DMS 273 treated with DMSO at 0.1 percent for 48 hours (cell line): ENCODE measurements around the gene GUCY1A1.
A peak's percentile ranks its signal among the peaks of the same experiment; 100 is the strongest.

Experiments
- DNase-seq: peaks from one replicate; lab custom pipeline; 2025; lab: John Stamatoyannopoulos, UW

Gene GUCY1A1

GRCh38 chr4:155741546-155741945, 74.9 kb downstream of the GUCY1A1 start:
- no peak for DNase-seq

GRCh38 chr4:155742310-155743015, 75.8 kb downstream of the GUCY1A1 start:
- DNase-seq: no peak

- DNase-seq: no peak
Measured at GRCh38 chr4:155745984-155746383, 79.3 kb downstream of the GUCY1A1 start.

- DNase-seq: no peak
Measured at GRCh38 chr4:155748039-155748438, 81.4 kb downstream of the GUCY1A1 start.

DNA sequence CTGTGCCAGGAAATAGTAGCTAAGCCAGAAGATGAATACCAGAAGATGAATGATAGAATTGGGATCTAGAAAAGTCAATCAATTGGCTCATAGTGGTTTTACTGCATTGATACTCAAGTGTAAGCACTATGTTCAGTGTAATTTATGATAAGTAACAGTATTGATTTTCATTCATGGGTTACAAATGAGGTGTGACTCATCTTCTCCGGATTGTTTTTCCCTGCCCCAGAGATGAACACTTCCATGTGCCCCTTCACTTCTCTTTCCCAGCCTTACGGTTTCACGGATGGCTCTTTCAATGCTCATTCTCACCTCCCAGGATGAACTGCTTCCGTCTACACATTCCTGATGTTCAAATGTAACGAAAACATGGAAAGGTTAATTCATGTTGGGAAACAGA, 82.4 kb downstream of the GUCY1A1 start:
- DNase-seq: no peak

DNA sequence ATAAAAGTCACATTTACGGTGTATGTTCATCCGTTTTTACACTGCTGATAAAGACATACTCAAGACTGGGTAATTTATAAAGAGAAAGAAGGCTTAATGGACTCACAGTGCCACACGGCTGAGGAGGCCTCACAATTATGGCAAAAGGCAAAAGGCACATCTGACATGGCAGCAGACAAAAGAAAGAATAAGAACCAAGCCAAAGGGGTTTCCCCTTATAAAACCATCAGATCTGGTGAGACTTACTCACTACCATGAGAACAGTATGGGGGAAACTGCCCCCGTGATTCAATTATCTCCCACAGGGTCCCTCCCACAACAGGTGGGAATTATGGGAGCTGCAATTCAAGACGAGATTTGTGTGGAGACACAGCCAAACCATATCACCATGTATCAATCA, 84.9 kb downstream of the GUCY1A1 start:
- no peak for DNase-seq

- DNase-seq: no peak
Measured at GRCh38 chr4:155757745-155758265, 91.2 kb downstream of the GUCY1A1 start.

- peak; percentile 64 for DNase-seq
Measured at GRCh38 chr4:155758481-155759371, 92.1 kb downstream of the GUCY1A1 start, which contains the start of gene GUCY1B1. TSS of gene GUCY1B1 (plus strand) at chr4:155759021. CDS start at chr4:155759141, 120 bp downstream.

GRCh38 chr4:155759372-155760252, 93.0 kb downstream of the GUCY1A1 start:
- DNase-seq: no peak

DNA sequence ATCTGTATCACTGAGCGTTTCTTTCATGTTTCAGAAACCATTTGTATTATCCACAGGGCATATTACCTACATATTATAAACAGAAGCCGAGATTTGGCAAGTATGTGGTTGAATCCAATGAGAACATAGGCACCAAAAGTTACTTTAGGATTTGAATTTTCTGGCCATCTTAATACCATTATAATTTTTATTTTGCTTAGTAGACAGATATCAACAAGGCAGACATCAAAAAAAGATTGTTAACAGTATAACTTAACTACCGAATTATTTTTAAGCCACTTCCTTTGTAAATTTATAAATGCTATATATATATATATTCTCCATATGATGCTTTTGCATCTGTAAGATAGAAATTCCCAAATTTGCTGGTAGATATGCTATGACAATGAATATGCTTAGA, 94.4 kb downstream of the GUCY1A1 start:
- no peak for DNase-seq

DNA sequence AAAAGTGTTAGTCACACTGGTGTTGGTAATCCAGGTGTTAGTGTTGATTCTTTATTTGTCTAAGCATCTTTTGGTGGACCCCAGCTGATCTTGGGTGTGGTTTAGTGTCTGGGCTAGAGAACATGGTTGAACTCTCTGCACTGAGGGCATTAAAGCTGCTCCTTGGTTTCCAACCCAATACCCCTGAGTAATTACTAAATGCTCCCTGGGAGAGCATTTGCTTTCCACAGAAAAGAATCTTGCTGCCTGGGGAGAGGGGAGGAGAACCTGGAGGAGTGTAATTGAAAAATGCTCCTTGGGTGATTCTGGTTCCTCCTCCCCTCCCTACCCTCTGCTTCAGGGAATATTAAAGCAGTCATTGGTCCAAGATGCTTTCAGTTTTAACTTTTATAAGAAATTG, 95.3 kb downstream of the GUCY1A1 start:
- DNase-seq: no peak

DNA sequence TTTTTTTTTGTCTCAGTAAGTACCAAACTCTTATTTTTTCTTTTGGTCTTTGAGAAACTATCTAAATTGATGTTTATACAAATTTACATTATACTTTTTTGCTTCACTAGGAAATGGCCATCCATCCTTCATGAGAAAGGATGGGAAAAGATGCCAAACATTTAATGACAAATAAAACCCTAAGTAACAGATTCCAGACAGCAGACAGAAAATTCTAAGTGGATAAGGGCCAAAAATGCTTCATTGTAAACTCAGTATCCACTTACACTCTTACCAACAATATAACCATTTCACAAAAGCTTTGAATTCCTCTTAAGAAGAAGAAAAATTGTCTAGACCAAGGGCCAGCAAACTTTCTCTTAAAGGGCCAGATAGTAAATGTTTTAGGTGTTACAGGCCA, 95.7 kb downstream of the GUCY1A1 start:
- no peak for DNase-seq

DNA sequence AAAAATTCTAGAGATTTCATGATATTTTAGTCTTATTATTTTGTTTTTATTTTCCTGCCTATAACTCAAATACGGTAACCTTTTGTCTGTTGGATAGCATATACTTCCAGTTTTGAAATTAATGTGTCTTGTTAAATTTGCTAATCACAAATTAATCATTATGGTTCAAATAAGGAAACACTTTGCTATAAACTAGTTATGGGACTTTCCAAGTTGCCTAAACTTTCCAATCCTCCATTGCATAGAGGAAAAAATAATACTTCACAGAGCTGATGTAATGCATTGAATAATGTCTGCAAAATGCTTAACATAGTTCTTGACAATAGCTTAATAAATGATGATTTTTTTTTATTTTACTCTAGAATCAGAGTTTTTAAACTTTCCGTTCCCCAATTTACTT, 96.9 kb downstream of the GUCY1A1 start:
- no peak for DNase-seq

GRCh38 chr4:155765149-155765548, 98.5 kb downstream of the GUCY1A1 start:
- DNase-seq: no peak

DNA sequence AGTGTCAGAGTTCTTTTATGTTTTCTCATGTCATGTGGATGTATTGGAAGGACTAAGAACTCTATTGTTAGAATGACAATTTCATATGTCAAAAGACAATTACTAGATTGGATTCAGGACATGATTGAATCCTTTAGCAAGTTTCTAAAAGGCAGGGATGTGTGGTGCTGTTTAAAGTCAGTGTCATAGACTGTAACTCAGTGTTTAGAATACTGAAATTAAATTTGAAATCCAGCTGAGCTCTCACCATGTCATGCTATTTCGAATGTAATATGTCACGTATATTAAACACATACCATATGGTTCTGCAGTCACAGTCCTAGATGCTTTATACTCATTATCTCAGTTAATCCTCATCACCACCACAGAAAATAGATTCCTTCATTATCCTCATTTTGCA, 100.0 kb downstream of the GUCY1A1 start:
- no peak for DNase-seq

GRCh38 chr4:155768370-155768769, 101.7 kb downstream of the GUCY1A1 start:
- no peak for DNase-seq

GRCh38 chr4:155769090-155769489, 102.4 kb downstream of the GUCY1A1 start:
- no peak for DNase-seq

- no peak for DNase-seq
Measured at GRCh38 chr4:155772459-155773195, 106.0 kb downstream of the GUCY1A1 start.

DNA sequence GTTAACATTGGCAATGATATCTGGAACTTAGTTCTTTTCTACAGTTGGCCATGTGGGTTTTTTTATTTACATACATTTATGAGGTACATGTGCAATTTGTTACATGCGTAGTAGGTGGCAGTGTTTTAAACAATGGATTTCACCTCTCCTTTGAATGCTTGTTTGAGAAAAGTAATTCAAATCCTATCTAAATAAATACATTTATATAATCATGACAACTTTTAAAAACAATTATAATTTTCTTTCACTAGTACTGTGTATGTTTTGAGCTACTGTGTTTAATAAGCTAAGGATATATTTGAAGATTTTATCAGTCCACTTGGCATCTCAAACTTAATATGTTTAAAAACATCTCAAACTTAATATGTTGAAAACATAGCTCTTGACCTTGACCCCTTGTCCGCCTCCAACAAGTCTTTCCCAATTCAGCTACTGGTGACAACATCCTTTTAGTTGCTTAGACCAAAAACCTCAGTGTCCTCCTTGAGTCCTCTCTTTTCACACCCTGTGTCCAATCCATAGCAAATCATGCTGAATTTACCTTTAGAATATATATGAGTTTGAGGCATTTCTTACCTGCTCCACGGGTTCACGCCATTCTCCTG, 106.7 kb downstream of the GUCY1A1 start:
- no peak for DNase-seq

- no peak for DNase-seq
Measured at GRCh38 chr4:155774033-155774432, 107.4 kb downstream of the GUCY1A1 start.
